ENCODE measurements around the gene PTPN4. TPM values are rescaled to one million over a fixed set of nuclear protein-coding genes. Genes with fewer than 3 reads are reported as not detected.

Gene PTPN4
- total and polyA plus RNA-seq, 9 donors: 3.4 to 45.7 (median 35.2) TPM

DNA sequence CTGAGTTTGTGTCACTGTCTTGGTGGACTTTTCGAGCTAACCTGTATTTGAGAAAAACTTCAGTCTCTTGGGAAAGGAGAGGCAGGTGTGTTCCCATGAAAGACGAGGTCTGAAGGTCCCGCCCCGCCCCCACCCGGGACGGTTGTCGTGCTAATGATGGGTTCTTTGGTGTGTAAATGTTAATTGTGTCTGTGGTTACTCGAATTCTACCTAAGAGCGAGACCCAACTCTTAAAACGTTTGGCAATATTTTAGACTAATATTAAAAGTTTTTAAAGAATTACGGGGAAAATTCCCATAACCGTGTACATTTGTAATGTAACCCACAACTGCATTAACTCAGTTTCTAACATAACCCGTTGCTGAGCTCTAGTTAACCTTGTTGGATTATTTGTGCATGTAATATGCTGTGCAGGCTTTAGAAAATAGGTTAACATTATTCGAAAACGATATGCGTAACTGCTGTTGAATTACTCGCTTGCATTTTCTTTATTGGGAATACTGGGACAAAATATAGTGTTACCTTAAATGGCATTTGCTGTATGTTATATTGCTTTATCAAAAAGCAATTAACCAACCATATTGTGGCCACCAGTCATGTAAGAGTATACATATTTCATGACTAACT is 254.0 kb downstream of the PTPN4 start:
- H3K4me3 ChIP-seq: peak overlapping the region; percentile 81
- 12 to 17% (median 16%) methylated on average over 17 of the region's 17 CpGs for WGBS, 3 donors
- intact Hi-C loops (cut with DNase I): loop anchor here in 1 of 4 donors (10.0 kb wide), 1 partner anchor 649 kb away; the partner anchor contains the start of genes C2orf76 and DBI
- no peaks in the 10 kb centered on the region for H3K9me3 ChIP-seq
- H3K27me3 ChIP-seq: no peaks in the 10 kb centered on the region
- no peaks in the 10 kb centered on the region for H3K36me3 ChIP-seq
- TF ChIP-seq POLR2A (IDR thresholded peaks at IDR 0.05) (no peak), EP300 (IDR thresholded peaks at IDR 0.05) (no peak)
- TF ChIP-seq, protein P1, sequence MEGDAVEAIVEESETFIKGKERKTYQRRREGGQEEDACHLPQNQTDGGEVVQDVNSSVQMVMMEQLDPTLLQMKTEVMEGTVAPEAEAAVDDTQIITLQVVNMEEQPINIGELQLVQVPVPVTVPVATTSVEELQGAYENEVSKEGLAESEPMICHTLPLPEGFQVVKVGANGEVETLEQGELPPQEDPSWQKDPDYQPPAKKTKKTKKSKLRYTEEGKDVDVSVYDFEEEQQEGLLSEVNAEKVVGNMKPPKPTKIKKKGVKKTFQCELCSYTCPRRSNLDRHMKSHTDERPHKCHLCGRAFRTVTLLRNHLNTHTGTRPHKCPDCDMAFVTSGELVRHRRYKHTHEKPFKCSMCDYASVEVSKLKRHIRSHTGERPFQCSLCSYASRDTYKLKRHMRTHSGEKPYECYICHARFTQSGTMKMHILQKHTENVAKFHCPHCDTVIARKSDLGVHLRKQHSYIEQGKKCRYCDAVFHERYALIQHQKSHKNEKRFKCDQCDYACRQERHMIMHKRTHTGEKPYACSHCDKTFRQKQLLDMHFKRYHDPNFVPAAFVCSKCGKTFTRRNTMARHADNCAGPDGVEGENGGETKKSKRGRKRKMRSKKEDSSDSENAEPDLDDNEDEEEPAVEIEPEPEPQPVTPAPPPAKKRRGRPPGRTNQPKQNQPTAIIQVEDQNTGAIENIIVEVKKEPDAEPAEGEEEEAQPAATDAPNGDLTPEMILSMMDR (IDR thresholded peaks at IDR 0.05): no peak
- peak overlapping the region; percentile 84 to 91 for H3K27ac ChIP-seq
- peak in 1 of 5 donors; percentile 42 for DNase-seq
- peaks cover 2% of the 10 kb centered on the region for H3K4me1 ChIP-seq (ENCODE audit: insufficient read depth)

- no peaks in the 10 kb centered on the region for H3K9me3 ChIP-seq
- H3K36me3 ChIP-seq: no peaks in the 10 kb centered on the region
- no peak for DNase-seq
- no peaks in the 10 kb centered on the region for H3K27me3 ChIP-seq
- intact Hi-C loops (cut with DNase I): loop anchor here in 1 of 4 donors (10.0 kb wide), 1 partner anchor 650 kb away; the partner anchor contains the start of genes C2orf76 and DBI
- H3K27ac ChIP-seq: no peak overlapping the region
- peak overlapping the region; percentile 81 for H3K4me3 ChIP-seq
- TF ChIP-seq EP300 (IDR thresholded peaks at IDR 0.05) (no peak), POLR2A (IDR thresholded peaks at IDR 0.05) (no peak)
- TF ChIP-seq, protein P1 (IDR thresholded peaks at IDR 0.05): no peak
- H3K4me1 ChIP-seq (ENCODE audit: insufficient read depth): peaks cover 2% of the 10 kb centered on the region
- 62 to 70% (median 68%) methylated on average over 8 of the region's 8 CpGs for WGBS, 3 donors
Measured at GRCh38 chr2:120014226-120014980, 254.7 kb downstream of the PTPN4 start.

DNA sequence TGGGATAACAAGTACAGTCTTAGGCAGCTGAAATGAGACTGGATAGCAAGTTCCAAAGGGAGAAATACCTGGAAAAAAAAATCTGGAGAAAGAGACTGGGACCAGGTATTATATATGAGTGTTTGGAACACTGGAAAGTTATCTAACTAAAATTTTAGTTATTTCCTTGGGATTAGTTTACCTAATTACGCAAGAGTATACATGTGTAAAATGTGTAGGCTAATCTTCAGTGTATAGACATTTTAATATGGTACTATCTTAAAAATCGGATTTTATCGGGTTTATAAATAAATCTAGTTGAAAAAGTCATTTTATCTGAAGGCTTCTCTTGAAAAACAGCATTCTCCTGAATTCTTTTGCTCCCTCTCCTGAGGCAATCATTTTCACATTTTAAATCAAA is 257.1 kb downstream of the PTPN4 start:
- intact Hi-C loops (cut with DNase I): loop anchor here in 1 of 4 donors (10.0 kb wide), 1 partner anchor 652 kb away; the partner anchor contains the start of genes C2orf76 and DBI
- H3K27me3 ChIP-seq: no peaks in the 10 kb centered on the region
- DNase-seq: no peak
- H3K27ac ChIP-seq: no peak overlapping the region
- no peak overlapping the region for H3K4me3 ChIP-seq
- no peak for TF ChIP-seq POLR2A (IDR thresholded peaks at IDR 0.05)
- no peak for TF ChIP-seq EP300 (IDR thresholded peaks at IDR 0.05)
- TF ChIP-seq, protein P1 (IDR thresholded peaks at IDR 0.05): no peak
- no peaks in the 10 kb centered on the region for H3K36me3 ChIP-seq
- H3K4me1 ChIP-seq (ENCODE audit: insufficient read depth): peaks cover 2% of the 10 kb centered on the region
- no peaks in the 10 kb centered on the region for H3K9me3 ChIP-seq
- 85 to 90% (median 90%) methylated on average over 3 of the region's 3 CpGs for WGBS, 3 donors

GRCh38 chr2:120017201-120017600 is 257.5 kb downstream of the PTPN4 start:
- Histone ChIP-seq H3K27me3 (no peaks in the 10 kb centered on the region), H3K27ac (no peak overlapping the region), H3K4me1 (ENCODE audit: insufficient read depth) (peaks cover 2% of the 10 kb centered on the region), H3K9me3 (no peaks in the 10 kb centered on the region), H3K36me3 (no peaks in the 10 kb centered on the region), H3K4me3 (no peak overlapping the region)
- intact Hi-C loops (cut with DNase I): loop anchor here in 1 of 4 donors (10.0 kb wide), 1 partner anchor 652 kb away; the partner anchor contains the start of genes C2orf76 and DBI
- DNase-seq: no peak
- TF ChIP-seq POLR2A (IDR thresholded peaks at IDR 0.05) (no peak), EP300 (IDR thresholded peaks at IDR 0.05) (no peak)
- TF ChIP-seq, protein P1 (IDR thresholded peaks at IDR 0.05): no peak
- WGBS, 3 donors: 64 to 76% (median 75%) methylated on average over 2 of the region's 2 CpGs

All from ovary (tissue), 9 donors.